ENCODE data around the gene FOXP2. TPM values are rescaled to one million over a fixed set of nuclear protein-coding genes. Genes with fewer than 3 reads are reported as not detected.

FOXP2 gene
- total RNA-seq, 4 donors from 2014 or later: 5.6 to 22.1 (median 6.7) TPM

DNA sequence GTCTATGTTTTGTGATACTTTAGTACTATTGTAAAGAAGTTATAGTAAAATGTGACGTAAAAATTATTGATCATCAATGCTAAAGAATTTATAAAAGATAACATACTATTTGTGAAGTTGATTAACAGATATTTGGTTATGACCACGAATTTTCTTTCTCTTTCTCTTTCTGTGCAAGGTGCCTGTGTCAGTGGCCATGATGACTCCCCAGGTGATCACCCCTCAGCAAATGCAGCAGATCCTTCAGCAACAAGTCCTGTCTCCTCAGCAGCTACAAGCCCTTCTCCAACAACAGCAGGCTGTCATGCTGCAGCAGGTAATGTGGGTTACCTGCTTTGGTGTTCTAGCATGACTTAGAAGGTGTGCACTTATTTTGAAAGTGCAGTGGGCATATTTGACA, 213.7 kb downstream of the FOXP2 start:
- intact Hi-C loops (cut with DNase I): no loop called here

DNA sequence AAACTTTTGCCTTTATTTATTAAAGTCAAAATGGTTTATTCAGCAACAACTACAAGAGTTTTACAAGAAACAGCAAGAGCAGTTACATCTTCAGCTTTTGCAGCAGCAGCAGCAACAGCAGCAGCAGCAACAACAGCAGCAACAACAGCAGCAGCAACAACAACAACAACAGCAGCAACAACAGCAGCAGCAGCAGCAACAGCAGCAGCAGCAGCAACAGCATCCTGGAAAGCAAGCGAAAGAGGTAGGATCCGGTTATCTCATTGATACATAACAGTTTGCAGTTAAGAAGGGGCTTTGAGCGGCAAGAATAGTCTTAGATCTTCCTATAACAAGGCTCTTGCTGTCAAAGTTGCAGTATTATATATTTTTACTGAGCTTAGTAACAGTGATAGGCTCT, 215.1 kb downstream of the FOXP2 start:
- Histone ChIP-seq H3K27ac (no peak overlapping the region), H3K4me1 (no peaks in the 10 kb centered on the region), H3K9me3 (no peaks in the 10 kb centered on the region), H3K36me3 (peaks cover 0 to 36% (median 0%) of the 10 kb centered on the region in 3 donors), H3K27me3 (no peaks in the 10 kb centered on the region), H3K4me3 (no peak overlapping the region)
- intact Hi-C loops (cut with DNase I): no loop called here
- TF ChIP-seq CTCF (IDR thresholded peaks at IDR 0.05): no peak
- TF ChIP-seq POLR2A (IDR thresholded peaks at IDR 0.05): no peak
- no peak for DNase-seq
- 78 to 93% methylated on average over 3 of the region's 3 CpGs for WGBS, 2 donors

More for the DNA sequence above, 213.7 kb downstream of the FOXP2 start:
- no peaks in the 10 kb centered on the region for H3K4me1 ChIP-seq
- H3K36me3 ChIP-seq: peaks cover 0 to 26% (median 0%) of the 10 kb centered on the region in 3 donors
- H3K9me3 ChIP-seq: no peaks in the 10 kb centered on the region
- no peak overlapping the region for H3K4me3 ChIP-seq
- TF ChIP-seq CTCF (IDR thresholded peaks at IDR 0.05) (no peak), POLR2A (IDR thresholded peaks at IDR 0.05) (no peak)
- no peak for DNase-seq
- 63 to 73% methylated on average over 2 of the region's 2 CpGs for WGBS, 2 donors
- no peak overlapping the region for H3K27ac ChIP-seq
- no peaks in the 10 kb centered on the region for H3K27me3 ChIP-seq

DNA sequence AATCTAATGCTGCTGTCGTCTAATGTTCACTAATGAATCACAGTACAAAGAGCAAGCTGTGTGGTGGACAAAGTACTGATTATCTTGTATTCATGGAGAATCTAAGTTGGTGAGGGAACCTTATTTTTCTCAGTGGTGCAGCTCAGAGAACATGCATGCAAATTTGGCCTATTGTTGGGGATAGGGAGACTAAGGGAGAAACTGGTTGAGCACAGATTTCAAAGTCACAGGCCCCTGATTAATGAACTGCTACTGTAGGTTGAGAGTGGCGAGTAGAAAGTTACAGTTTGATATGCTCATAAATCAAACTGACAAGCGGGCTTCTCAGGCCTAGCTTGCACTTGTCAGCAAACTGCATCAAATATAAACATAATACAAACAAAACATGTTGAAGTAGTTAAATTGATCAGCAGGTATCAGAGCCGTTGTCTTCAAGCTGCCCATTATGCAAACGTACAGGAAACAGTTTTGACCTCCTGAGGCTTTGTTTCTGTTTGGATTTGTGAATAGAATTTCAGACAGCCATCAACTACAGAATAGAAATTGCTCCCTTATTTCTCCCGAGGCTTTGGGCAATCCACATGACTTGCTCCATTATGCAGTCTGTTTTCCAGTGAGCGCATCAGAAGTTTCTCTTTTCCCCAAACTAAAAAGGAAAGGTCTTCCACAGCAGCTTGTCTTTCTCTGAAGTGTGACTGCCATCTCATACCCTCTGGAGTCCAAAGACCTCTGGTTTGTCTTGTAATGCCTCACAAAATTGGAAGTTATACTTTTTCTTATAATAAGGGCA, 215.8 kb downstream of the FOXP2 start:
- Histone ChIP-seq H3K27ac (no peak overlapping the region), H3K4me3 (no peak overlapping the region), H3K36me3 (peaks cover 0 to 36% (median 0%) of the 10 kb centered on the region in 3 donors), H3K27me3 (no peaks in the 10 kb centered on the region), H3K4me1 (no peaks in the 10 kb centered on the region), H3K9me3 (no peaks in the 10 kb centered on the region)
- 74 to 83% methylated on average over 7 of the region's 7 CpGs for WGBS, 2 donors
- TF ChIP-seq POLR2A (IDR thresholded peaks at IDR 0.05) (no peak), CTCF (IDR thresholded peaks at IDR 0.05) (no peak)
- intact Hi-C loops (cut with DNase I): no loop called here
- no peak for DNase-seq

DNA sequence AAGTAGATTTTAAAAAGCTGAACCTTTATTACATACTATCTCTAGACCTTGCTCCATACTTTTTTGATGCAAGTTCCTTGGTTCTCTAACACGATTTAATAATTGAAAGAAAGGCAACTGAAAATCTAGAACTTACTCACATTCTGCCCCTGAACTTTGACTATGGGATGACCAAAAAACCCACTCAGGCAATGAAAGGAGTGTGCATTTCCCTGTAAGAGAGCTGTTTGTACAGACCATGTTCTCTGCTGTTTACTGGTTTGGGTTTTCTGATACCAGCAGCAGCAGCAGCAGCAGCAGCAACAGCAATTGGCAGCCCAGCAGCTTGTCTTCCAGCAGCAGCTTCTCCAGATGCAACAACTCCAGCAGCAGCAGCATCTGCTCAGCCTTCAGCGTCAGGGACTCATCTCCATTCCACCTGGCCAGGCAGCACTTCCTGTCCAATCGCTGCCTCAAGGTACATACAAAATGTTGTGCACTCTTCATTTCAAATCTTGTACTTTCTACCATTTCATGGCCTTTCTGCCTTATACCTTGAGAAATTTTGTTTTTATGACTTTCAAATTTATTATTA, 216.7 kb downstream of the FOXP2 start:
- TF ChIP-seq CTCF (IDR thresholded peaks at IDR 0.05): no peak
- no peak for TF ChIP-seq POLR2A (IDR thresholded peaks at IDR 0.05)
- DNase-seq: no peak
- no peaks in the 10 kb centered on the region for H3K4me1 ChIP-seq
- 80 to 89% methylated on average over 3 of the region's 3 CpGs for WGBS, 2 donors
- intact Hi-C loops (cut with DNase I): no loop called here
- H3K9me3 ChIP-seq: no peaks in the 10 kb centered on the region
- H3K4me3 ChIP-seq: no peak overlapping the region
- H3K27ac ChIP-seq: no peak overlapping the region
- H3K36me3 ChIP-seq: peaks cover 0 to 36% (median 0%) of the 10 kb centered on the region in 3 donors
- no peaks in the 10 kb centered on the region for H3K27me3 ChIP-seq

- H3K4me1 ChIP-seq: no peaks in the 10 kb centered on the region
- no peaks in the 10 kb centered on the region for H3K9me3 ChIP-seq
- no peak for TF ChIP-seq CTCF (IDR thresholded peaks at IDR 0.05)
- no peak for TF ChIP-seq POLR2A (IDR thresholded peaks at IDR 0.05)
- no peak for DNase-seq
- 93 to 95% methylated on average over 1 of the region's 1 CpG for WGBS, 2 donors
- no peak overlapping the region for H3K27ac ChIP-seq
- H3K4me3 ChIP-seq: no peak overlapping the region
- intact Hi-C loops (cut with DNase I): no loop called here
- no peaks in the 10 kb centered on the region for H3K27me3 ChIP-seq
- H3K36me3 ChIP-seq: peaks cover 0 to 7% (median 0%) of the 10 kb centered on the region in 3 donors
Observed at GRCh38 chr7:114639451-114639850, 224.8 kb downstream of the FOXP2 start.
